Uterus (tissue), 2 donors: Measurements from ENCODE around the gene GFOD2.

Experiments
- POLR2A ChIP-seq, 2 donors: fragments of 450-650 bp; IDR thresholded peaks; one replicate each; pipeline ENCODE4 v1.6.1; 2016; ENCODE audit warnings: antibody characterized with exemption in 2 of 2, mild to moderate bottlenecking in 1 of 2, moderate library complexity in 1 of 2
- TF ChIP-seq, protein P1 (sequence below), 4 experiments: fragments of 200-600 bp in 2 of 4; fragments of 450-650 bp in 2 of 4; sonication (generic) in 2 of 4; IDR thresholded peaks; one replicate each; pipeline ENCODE4 v1.5.1; 2016 to 2019; ENCODE audit warnings: antibody characterized with exemption in 4 of 4, mild to moderate bottlenecking in 2 of 4, moderate library complexity in 1 of 4

- TF ChIP-seq, protein P1, sequence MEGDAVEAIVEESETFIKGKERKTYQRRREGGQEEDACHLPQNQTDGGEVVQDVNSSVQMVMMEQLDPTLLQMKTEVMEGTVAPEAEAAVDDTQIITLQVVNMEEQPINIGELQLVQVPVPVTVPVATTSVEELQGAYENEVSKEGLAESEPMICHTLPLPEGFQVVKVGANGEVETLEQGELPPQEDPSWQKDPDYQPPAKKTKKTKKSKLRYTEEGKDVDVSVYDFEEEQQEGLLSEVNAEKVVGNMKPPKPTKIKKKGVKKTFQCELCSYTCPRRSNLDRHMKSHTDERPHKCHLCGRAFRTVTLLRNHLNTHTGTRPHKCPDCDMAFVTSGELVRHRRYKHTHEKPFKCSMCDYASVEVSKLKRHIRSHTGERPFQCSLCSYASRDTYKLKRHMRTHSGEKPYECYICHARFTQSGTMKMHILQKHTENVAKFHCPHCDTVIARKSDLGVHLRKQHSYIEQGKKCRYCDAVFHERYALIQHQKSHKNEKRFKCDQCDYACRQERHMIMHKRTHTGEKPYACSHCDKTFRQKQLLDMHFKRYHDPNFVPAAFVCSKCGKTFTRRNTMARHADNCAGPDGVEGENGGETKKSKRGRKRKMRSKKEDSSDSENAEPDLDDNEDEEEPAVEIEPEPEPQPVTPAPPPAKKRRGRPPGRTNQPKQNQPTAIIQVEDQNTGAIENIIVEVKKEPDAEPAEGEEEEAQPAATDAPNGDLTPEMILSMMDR (IDR thresholded peaks at IDR 0.05), result no peak
- no peak for TF ChIP-seq POLR2A (IDR thresholded peaks at IDR 0.05)
Measured at GRCh38 chr16:67707210-67707609, 11.9 kb downstream of the GFOD2 start.
